H9 (cell line): ENCODE data around the gene INAFM1. TPM values are rescaled to one million over a fixed set of nuclear protein-coding genes. Genes with fewer than 3 reads are reported as not detected.
A peak's percentile ranks its signal among the peaks of the same experiment; 100 is the strongest.

Experiments used
- DNase-seq: peaks from one replicate; pipeline ENCODE4 v3.0.0-alpha.2; 2017
- H2AFZ ChIP-seq: one replicate; pipeline ENCODE4 v1.6.1; 2013; ENCODE audit warnings: mild to moderate bottlenecking, low read length, control low read depth, moderate library complexity
- H2AK5ac ChIP-seq: 2 replicates; pipeline ENCODE4 v1.6.1; 2013; ENCODE audit warnings: low read length, control low read depth, mixed read lengths; ENCODE audit not compliant: insufficient read length
- H2BK120ac ChIP-seq: one replicate; pipeline ENCODE4 v1.6.1; 2013; ENCODE audit warnings: low read depth, mild to moderate bottlenecking, low read length, control low read depth, inconsistent platforms; ENCODE audit not compliant: poor library complexity, severe bottlenecking
- H2BK12ac ChIP-seq: 2 replicates; pipeline ENCODE4 v1.6.1; 2013; ENCODE audit warnings: low read length, control low read depth, mixed read lengths, low read depth; ENCODE audit not compliant: insufficient read length
- H2BK15ac ChIP-seq: 2 replicates; pipeline ENCODE4 v1.6.1; 2013; ENCODE audit warnings: low read depth, low read length, control low read depth
- H2BK20ac ChIP-seq: one replicate; pipeline ENCODE4 v1.6.1; 2013; ENCODE audit warnings: low read depth, mild to moderate bottlenecking, low read length, control low read depth, inconsistent platforms; ENCODE audit not compliant: poor library complexity, severe bottlenecking
- H2BK5ac ChIP-seq: 2 replicates; pipeline ENCODE4 v1.6.1; 2013; ENCODE audit warnings: low read length, control low read depth, mixed read lengths; ENCODE audit not compliant: insufficient read length
- H3K14ac ChIP-seq: 2 replicates; pipeline ENCODE4 v1.6.1; 2013; ENCODE audit warnings: low read length, control low read depth; ENCODE audit not compliant: insufficient read depth
- H3K18ac ChIP-seq: 2 replicates; pipeline ENCODE4 v1.6.1; 2013; ENCODE audit warnings: low read depth, mild to moderate bottlenecking, mixed read lengths, low read length, control low read depth; ENCODE audit not compliant: insufficient read length
- H3K23ac ChIP-seq: 2 replicates; pipeline ENCODE4 v1.6.1; 2013; ENCODE audit warnings: low read length, control low read depth, mixed read lengths, low read depth; ENCODE audit not compliant: insufficient read length
- H3K23me2 ChIP-seq: 2 replicates; pipeline ENCODE4 v1.6.1; 2013; ENCODE audit warnings: low read depth, mild to moderate bottlenecking, mixed read lengths, low read length, control low read depth; ENCODE audit not compliant: insufficient read length, poor library complexity, severe bottlenecking
- H3K27ac ChIP-seq: 2 replicates; pipeline ENCODE4 v1.5.1; 2013; ENCODE audit warnings: low read length, control low read depth, mixed read lengths, low read depth; ENCODE audit not compliant: insufficient read length
- H3K27me3 ChIP-seq: 2 replicates; pipeline ENCODE4 v1.6.1; 2013; ENCODE audit warnings: low read length, control low read depth, inconsistent platforms; ENCODE audit not compliant: insufficient read depth
- H3K4ac ChIP-seq: 2 replicates; pipeline ENCODE4 v1.6.1; 2013; ENCODE audit warnings: low read depth, mild to moderate bottlenecking, control low read depth, inconsistent platforms, low read length, moderate library complexity
- H3K4me1 ChIP-seq: 2 replicates; pipeline ENCODE4 v1.6.1; 2013; ENCODE audit warnings: low read length, control low read depth, inconsistent platforms; ENCODE audit not compliant: insufficient read depth
- H3K4me2 ChIP-seq: 2 replicates; pipeline ENCODE4 v1.6.1; 2013; ENCODE audit warnings: low read length, control low read depth, mixed read lengths; ENCODE audit not compliant: insufficient read length, insufficient read depth
- H3K56ac ChIP-seq: 2 replicates; pipeline ENCODE4 v1.6.1; 2013; ENCODE audit warnings: low read depth, mild to moderate bottlenecking, mixed read lengths, low read length, control low read depth; ENCODE audit not compliant: insufficient read length
- H3K79me1 ChIP-seq: 2 replicates; pipeline ENCODE4 v1.6.1; 2013; ENCODE audit warnings: low read depth, mild to moderate bottlenecking, moderate library complexity, low read length, control low read depth, inconsistent platforms; ENCODE audit not compliant: insufficient read depth, poor library complexity, severe bottlenecking
- H3K79me2 ChIP-seq: 2 replicates; pipeline ENCODE4 v1.6.1; 2013; ENCODE audit warnings: low read length, control low read depth, inconsistent platforms; ENCODE audit not compliant: insufficient read depth
- H3K9ac ChIP-seq: 2 replicates; pipeline ENCODE4 v1.6.1; 2013; ENCODE audit warnings: low read length, control low read depth, mixed read lengths; ENCODE audit not compliant: insufficient read length; ENCODE audit errors: extremely low read depth
- H3K9me3 ChIP-seq: one replicate; pipeline ENCODE4 v1.6.1; 2013; ENCODE audit warnings: low read depth, low read length, inconsistent platforms; ENCODE audit not compliant: control insufficient read depth
- H3T11ph ChIP-seq: one replicate; pipeline ENCODE4 v1.6.1; 2013; ENCODE audit warnings: mild to moderate bottlenecking, low read length, control low read depth, inconsistent platforms
- H4K20me1 ChIP-seq: one replicate; pipeline ENCODE4 v1.6.1; 2013; ENCODE audit not compliant: control insufficient read depth, insufficient read length, insufficient read depth
- H4K5ac ChIP-seq: 2 replicates; pipeline ENCODE4 v1.6.1; 2013; ENCODE audit warnings: low read depth, mild to moderate bottlenecking, mixed read lengths, low read length, control low read depth; ENCODE audit not compliant: insufficient read length
- H4K8ac ChIP-seq: replicated peaks from 2 replicates; pipeline ENCODE4 v1.6.1; 2013; ENCODE audit warnings: low read length, control low read depth, mixed read lengths, low read depth; ENCODE audit not compliant: insufficient read length
- H4K91ac ChIP-seq: 2 replicates; pipeline ENCODE4 v1.6.1; 2013; ENCODE audit warnings: low read depth, mild to moderate bottlenecking, moderate library complexity, mixed read lengths, low read length, control low read depth; ENCODE audit not compliant: insufficient read length
- H3K27ac Mint-ChIP-seq, 3 experiments: 2 replicates in 2 of 3; 3 replicates in 1 of 3; pipeline ENCODE4 v1.8.0; 2020 to 2021; ENCODE audit warnings: mixed read lengths in 3 of 3, mild to moderate bottlenecking in 1 of 3, moderate library complexity in 1 of 3
- H3K27me3 Mint-ChIP-seq: 2 replicates; pipeline ENCODE4 v1.8.0; 2021; ENCODE audit warnings: low read depth, mild to moderate bottlenecking, moderate library complexity, mixed read lengths
- H3K36me3 Mint-ChIP-seq, 3 experiments: 2 replicates in 2 of 3; 3 replicates in 1 of 3; pipeline ENCODE4 v1.8.0; 2020 to 2021; ENCODE audit warnings: low read depth in 3 of 3, mixed read lengths in 3 of 3; ENCODE audit not compliant: insufficient read depth in 1 of 3
- H3K4me1 Mint-ChIP-seq, 2 experiments: 2 replicates each; pipeline ENCODE4 v1.8.0; 2020; ENCODE audit warnings: mixed read lengths in 2 of 2
- H3K4me3 Mint-ChIP-seq, 2 experiments: 2 replicates in 1 of 2; 3 replicates in 1 of 2; pipeline ENCODE4 v1.8.0; 2020 to 2021; ENCODE audit warnings: mild to moderate bottlenecking in 2 of 2, mixed read lengths in 2 of 2, moderate library complexity in 1 of 2
- H3K9me3 Mint-ChIP-seq, 2 experiments: 2 replicates in 1 of 2; 3 replicates in 1 of 2; pipeline ENCODE4 v1.8.0; 2020; ENCODE audit warnings: mild to moderate bottlenecking in 2 of 2, mixed read lengths in 2 of 2, moderate library complexity in 1 of 2
- WGBS: extraction: QIAGEN DNeasy Blood & Tissue Kit; methylation state at CpG from one replicate; pipeline ENCODE4 v1.1.7; 2013; ENCODE audit warnings: missing lambda C conversion rate, low lambda C conversion rate, mixed read lengths; ENCODE audit not compliant: insufficient read length; ENCODE audit errors: extremely low coverage; 5-methylcytosine and 5-hydroxymethylcytosine counted together
- total RNA-seq: library from RNA; stranded (reverse); gene quantifications from 2 replicates; pipeline ENCODE4 v1.2.1, GENCODE V29; 2021
- TF ChIP-seq, protein P1 (sequence below): fragments of 200-600 bp; sonication (generic); conservative IDR thresholded peaks from 3 replicates; pipeline ENCODE4 v1.8.0; 2021; ENCODE audit warnings: antibody characterized with exemption, mild to moderate bottlenecking

Gene INAFM1
- total RNA-seq, 1 experiment from 2014 or later, result 8.5 TPM

DNA sequence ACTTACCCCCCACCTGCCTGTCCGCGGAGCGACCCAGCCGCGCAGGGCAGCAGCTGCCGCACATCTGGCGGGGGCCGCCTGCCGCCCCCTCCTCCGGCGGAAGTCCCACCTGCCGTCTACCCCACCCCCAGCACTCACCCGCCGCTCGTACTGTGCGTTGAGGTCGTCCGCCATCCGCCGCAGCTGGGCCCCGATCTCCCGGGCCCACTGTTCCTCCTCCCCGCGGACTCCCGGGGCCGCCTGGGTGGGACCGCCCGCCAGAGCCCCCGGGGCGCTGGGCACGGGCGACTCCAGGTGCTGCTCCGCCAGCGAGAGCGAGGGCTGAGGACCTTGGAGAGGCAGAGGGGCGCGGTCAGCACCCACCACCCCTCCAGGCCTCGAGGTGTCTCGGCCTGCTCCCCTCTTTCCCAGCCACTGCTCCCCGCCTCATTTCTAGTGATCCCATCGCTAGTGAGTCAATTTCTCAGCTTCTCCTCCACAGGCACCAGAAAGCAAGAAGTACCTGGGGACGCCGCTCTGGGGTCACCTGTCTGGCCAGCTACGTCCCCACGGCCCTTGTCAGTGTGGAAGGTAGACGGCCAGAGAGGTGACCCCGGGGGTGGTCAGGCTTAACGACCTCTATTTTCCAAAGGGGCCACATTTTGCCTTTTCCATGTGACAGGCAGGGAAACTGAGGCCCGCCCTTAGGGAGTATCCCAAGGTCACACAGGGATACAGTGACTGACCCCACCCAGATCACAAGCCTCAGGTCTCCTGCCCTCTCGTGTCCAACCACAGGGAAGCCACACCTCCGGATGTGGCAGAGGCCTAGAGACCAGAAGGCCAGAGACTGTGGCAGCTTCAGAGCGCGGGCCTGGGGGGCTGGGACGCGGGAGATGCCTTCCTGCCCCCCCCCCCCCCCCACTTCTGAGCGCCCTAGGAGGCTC lies 48.0 kb upstream of the INAFM1 start:
- Histone ChIP-seq H2BK12ac (no peak overlapping the region), H2AFZ (no peak overlapping the region), H3K9me3 (no peaks in the 10 kb centered on the region), H3K14ac (peak overlapping the region; percentile 85), H3K27ac (peak overlapping the region; percentile 36), H3K9ac (peak overlapping the region; percentile 51), H4K91ac (peak overlapping the region; percentile 79), H4K5ac (no peak overlapping the region), H3K18ac (peak overlapping the region; percentile 79), H3K4ac (peak overlapping the region; percentile 74), H2BK20ac (no peak overlapping the region), H3T11ph (no peak overlapping the region), H3K56ac (no peak overlapping the region), H3K27me3 (no peaks in the 10 kb centered on the region), H3K23ac (no peak overlapping the region), H2BK15ac (no peak overlapping the region; the same call in 1 of the 2 replicates), H2AK5ac (no peak overlapping the region), H3K4me1 (peaks cover 2% of the 10 kb centered on the region; the same call in 1 of the 2 replicates), H3K79me1 (no peaks in the 10 kb centered on the region), H4K20me1 (peaks cover 4% of the 10 kb centered on the region), H3K23me2 (peaks cover 30% of the 10 kb centered on the region), H4K8ac (no peak overlapping the region), H2BK5ac (no peak overlapping the region), H3K79me2 (peaks cover 2% of the 10 kb centered on the region; the same call in 1 of the 2 replicates), H2BK120ac (peak overlapping the region; percentile 49), H3K4me2 (peak overlapping the region; percentile 48)
- TF ChIP-seq, protein P1, sequence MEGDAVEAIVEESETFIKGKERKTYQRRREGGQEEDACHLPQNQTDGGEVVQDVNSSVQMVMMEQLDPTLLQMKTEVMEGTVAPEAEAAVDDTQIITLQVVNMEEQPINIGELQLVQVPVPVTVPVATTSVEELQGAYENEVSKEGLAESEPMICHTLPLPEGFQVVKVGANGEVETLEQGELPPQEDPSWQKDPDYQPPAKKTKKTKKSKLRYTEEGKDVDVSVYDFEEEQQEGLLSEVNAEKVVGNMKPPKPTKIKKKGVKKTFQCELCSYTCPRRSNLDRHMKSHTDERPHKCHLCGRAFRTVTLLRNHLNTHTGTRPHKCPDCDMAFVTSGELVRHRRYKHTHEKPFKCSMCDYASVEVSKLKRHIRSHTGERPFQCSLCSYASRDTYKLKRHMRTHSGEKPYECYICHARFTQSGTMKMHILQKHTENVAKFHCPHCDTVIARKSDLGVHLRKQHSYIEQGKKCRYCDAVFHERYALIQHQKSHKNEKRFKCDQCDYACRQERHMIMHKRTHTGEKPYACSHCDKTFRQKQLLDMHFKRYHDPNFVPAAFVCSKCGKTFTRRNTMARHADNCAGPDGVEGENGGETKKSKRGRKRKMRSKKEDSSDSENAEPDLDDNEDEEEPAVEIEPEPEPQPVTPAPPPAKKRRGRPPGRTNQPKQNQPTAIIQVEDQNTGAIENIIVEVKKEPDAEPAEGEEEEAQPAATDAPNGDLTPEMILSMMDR, result no peak
- no CpG with 5 or more reads among the region's 56 CpGs for WGBS
- Mint-ChIP-seq H3K27me3 (no peaks in the 10 kb centered on the region), H3K9me3 (no peaks in the 10 kb centered on the region; a peak in 1 of 5 replicates), H3K4me1 (peaks cover 15 to 24% of the 10 kb centered on the region in 2 experiments), H3K4me3 (peak overlapping the region in 1 of 2 experiments; percentile 82; a peak in 4 of 5 replicates), H3K36me3 (peaks cover 0 to 18% (median 8%) of the 10 kb centered on the region in 3 experiments; a peak in 5 of 7 replicates), H3K27ac (peak overlapping the region; percentile 92 to 98 (median 97); a peak in 6 of 7 replicates)
- DNase-seq, result peak; percentile 75
